Left forelimb (tissue), 1 donor: ENCODE results near the gene GNG13.
"Not testable (repeated sequence)": the region's sequence is repeated elsewhere in the genome, so short reads cannot be mapped to it uniquely, and the experiment has no call there.

Experiments used
- DNase-seq: peaks from one replicate; pipeline ENCODE4 v3.0.0-alpha.2; 2018; ENCODE audit warnings: low spot score

The GNG13 gene

GRCh38 chr16:776824-777223 is 23.7 kb downstream of the GNG13 start:
- no peak for DNase-seq

- not testable (repeated sequence) for DNase-seq
Observed at GRCh38 chr16:776298-776697, 24.2 kb downstream of the GNG13 start.

- no peak for DNase-seq
Observed at GRCh38 chr16:775236-775796, 25.2 kb downstream of the GNG13 start.

GRCh38 chr16:774086-775001 is 26.2 kb downstream of the GNG13 start:
- no peak for DNase-seq

DNA sequence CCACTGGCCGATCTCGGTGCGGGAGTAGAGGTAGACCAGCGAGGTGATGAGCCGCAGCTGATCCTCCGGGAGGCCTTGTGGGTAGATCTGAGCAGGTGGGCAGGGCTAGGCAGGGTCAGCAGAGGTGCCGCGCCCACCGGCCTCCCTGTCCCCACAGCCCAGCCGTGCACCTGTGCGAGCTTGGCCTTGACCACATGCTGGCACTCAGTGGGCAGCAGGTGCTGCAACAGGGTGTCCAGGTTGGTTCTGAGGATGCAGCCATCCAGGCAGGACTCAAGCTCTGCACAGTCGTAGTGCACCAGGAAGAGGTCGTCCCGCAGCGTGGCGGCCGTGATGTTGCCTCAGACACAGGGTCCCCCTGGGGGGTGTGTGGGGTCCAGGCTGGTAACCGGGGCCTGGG is 27.6 kb downstream of the GNG13 start:
- no peak for DNase-seq

DNA sequence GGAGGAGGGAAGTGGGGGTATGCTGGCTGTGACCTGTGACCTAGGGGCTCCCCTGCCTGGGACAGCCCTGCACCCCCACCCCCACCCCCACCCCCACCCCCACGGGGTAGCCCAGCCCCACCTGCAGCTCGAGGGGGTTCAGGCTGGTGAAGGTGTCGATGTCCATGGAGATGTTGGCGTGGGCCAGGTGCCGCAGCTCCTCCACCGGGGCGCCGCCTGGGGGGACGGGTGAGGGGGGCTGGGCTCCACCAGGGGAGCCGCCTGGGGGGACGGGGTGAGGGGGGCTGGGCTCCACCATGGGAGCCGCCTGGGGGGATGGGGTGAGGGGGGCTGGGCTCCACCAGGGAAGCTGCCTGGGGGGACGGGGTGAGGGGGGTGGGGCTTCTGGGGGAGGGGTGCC is 30.1 kb downstream of the GNG13 start:
- no peak for DNase-seq

DNA sequence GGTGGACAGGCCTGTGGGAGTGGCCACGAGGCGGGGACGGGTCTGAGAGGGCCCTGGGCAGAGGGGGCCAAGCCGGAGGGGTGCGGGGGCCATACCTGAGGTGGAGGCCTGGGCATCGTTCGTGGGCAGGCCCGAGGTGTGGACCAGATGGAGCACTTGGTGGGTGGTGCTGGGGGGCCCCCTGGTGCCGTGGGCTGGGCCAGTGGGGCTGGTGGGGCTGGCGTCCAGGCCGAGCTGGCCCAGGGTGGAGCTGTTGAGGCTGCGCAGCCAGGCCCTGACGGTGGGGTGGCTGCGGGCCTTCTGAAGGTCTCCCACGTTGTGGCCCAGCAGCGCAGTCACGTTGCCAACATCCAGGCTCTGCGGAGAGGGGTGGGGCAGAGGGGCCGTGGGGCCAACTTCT is 30.6 kb downstream of the GNG13 start:
- DNase-seq = no peak

DNA sequence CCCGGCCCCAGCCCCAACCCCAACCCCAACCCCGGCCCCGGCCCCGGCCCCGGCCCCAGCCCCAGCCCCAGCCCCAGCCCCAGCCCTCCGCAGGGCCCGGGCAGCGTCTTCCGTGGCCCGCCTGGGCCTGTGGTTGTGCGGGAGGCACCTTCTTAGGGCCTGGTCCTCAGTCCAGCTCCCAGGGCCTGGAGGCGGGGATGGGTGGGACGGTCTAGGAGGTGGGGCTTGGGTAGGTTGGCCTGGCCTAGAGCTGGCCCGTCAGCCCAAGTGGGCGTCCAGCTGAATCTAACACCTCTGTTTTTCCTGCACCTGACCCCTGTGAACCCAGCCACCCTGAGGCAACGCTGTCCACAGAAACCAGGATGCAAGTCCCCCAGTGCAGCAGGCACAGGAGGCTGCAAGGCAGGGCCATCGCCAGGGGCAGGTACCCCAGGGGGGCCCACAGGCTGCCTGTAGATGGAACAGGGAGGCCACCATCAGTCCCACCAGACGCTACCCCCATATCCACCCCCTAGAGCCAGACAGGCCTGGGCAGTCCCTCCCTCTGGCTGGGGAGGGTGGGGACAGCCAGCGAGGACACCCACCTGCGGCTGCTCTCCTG is 31.2 kb downstream of the GNG13 start:
- DNase-seq = no peak

GRCh38 chr16:768428-768827 is 32.1 kb downstream of the GNG13 start:
- DNase-seq = no peak

DNA sequence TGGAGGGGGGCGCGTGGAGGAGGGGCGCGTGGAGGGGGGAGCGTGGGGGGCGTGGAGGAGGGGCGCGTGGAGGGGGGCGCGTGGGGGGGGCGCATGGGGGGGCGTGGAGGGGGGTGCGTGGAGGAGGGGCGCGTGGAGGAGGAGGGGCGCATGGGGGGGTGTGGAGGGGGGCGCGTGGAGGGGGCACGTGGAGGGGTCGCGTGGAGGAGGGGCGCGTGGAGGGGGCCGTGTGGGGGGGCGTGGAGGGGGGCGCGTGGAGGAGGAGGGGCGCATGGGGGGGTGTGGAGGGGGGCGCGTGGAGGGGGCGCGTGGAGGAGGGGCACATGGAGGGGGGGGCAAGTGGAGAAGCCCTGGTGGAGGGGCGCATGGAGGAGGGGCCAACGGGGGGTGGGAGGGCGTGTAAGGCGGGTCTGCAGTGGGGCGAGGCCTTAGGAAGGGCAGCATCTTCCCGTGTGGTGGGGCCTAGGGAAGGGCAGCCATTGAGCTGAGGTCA is 32.7 kb downstream of the GNG13 start:
- no peak for DNase-seq

DNA sequence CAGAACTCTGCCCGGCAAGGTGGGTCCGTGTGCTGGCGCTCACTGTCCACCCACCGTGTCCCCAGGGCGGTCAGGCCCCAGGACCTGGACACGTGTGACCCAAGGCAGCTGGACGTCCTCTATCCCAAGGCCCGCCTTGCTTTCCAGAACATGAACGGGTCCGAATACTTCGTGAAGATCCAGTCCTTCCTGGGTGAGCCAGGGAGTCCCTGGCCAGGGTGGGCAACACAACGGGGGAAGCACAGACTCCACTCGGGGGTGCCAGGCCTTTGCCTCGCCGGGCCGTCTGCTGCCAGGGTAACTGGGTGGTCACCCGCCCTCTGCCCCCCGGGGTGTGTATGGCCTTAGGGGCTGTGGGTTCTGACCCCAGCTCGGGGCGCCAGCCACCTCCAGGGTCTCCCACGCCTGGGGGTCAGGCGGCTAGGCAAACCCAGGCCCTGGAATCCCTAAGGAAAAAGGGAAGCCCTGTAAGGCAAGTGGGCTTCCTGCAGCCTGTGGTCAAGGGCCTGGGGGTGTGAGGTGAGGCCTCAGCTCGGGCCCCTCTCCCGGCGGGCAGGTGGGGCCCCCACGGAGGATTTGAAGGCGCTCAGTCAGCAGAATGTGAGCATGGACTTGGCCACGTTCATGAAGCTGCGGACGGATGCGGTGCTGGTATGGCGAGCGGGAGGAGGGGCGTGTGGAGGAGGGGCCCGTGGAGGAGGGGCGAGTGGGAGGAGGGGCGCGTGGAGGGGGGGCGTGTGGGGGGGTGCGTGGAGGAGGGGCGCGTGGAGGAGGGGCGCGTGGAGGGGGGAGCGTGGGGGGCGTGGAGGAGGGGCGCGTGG is 33.5 kb downstream of the GNG13 start:
- DNase-seq = no peak

- DNase-seq = no peak
Observed at GRCh38 chr16:766008-766819, 34.3 kb downstream of the GNG13 start.

DNA sequence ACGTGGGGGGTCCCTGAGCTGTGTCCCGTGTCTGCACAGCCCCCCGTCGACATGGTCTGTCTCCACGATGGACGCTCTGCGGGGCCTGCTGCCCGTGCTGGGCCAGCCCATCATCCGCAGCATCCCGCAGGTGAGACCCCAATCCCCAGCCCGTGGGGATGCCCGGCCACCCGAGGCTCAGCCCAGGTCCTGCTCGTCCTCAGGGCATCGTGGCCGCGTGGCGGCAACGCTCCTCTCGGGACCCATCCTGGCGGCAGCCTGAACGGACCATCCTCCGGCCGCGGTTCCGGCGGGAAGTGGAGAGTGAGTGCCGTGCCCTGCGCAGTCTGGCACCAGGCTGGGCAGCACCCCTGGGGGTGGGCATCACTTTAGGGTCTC is 35.1 kb downstream of the GNG13 start:
- no peak for DNase-seq

- no peak for DNase-seq
Observed at GRCh38 chr16:764848-765487, 35.6 kb downstream of the GNG13 start.

DNA sequence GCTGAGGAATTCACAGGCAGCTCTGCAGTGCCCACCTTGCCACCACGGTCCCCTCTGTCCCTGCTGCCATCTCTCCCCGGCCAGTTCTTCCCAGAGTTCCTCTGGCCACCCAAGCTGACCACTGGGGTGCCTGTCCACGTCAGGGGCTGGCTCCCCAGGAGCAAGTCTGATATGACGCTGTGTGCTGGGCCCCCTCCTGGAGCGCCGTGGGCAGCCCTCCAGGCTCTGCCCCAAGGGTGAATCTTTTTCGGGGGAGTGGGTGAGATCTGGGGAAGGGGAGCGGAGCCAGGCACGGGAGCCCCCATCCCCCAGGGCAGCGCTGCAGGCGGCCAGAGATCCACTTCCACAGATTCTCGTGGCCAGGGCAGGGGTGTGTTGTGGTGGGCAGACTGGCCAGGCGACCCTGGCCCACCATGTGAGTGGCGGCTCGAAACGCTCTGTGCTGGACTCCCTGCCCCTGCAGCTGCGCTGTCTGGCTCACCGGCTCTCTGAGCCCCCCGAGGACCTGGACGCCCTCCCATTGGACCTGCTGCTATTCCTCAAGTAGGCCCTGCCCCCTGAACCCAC is 36.3 kb downstream of the GNG13 start:
- no peak for DNase-seq

- no peak for DNase-seq
Observed at GRCh38 chr16:763369-764183, 37.0 kb downstream of the GNG13 start.

GRCh38 chr16:762595-763268 is 37.8 kb downstream of the GNG13 start:
- DNase-seq = no peak

GRCh38 chr16:761625-762513 is 38.7 kb downstream of the GNG13 start:
- no peak for DNase-seq
